ENCODE data around the gene TLR10. TPM values are rescaled to one million over a fixed set of nuclear protein-coding genes. Genes with fewer than 3 reads are reported as not detected.
"Not testable (repeated sequence)": the region's sequence is repeated elsewhere in the genome, so short reads cannot be mapped to it uniquely, and the experiment has no call there.

TLR10 gene
- total RNA-seq, 1 donor from 2014 or later = 0.59 TPM

DNA sequence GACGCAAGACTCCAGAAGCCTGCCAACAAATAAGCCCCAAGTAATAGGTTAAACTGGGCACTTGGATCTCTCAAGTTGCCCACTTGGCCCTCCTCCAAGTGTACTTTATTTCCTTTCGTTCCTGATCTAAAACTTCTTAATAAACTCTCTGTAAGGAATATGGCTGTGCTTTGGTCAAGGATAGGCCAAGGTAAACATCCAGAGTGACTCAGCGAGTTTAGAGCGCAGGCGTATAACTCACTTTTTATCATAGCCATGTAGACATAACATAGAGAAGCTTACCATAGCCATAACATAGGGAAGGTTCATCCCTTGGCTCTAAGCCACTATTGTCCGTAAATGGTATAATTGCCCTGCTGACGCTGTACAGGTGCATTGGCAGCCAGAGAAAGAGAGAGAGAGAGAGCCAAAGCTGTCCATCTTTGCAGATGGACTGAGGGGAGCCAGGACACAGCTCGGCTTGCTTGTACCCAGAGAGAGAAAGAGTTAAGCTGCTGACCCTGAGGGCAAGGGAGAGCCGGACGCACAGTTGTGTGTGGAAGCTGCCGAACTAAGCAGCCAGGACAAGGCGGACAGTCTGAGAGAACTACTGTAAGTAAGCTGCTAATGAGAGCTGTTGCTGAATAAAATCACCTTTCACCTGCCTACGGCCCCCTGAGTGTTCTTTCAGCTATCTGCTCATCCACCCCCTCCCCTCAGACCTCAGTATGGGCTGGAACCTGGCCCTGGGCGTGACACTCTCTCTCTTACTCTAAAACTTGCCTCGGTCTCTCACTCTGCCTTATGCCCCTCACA lies 20.0 kb upstream of the TLR10 start:
- no peak for DNase-seq

DNA sequence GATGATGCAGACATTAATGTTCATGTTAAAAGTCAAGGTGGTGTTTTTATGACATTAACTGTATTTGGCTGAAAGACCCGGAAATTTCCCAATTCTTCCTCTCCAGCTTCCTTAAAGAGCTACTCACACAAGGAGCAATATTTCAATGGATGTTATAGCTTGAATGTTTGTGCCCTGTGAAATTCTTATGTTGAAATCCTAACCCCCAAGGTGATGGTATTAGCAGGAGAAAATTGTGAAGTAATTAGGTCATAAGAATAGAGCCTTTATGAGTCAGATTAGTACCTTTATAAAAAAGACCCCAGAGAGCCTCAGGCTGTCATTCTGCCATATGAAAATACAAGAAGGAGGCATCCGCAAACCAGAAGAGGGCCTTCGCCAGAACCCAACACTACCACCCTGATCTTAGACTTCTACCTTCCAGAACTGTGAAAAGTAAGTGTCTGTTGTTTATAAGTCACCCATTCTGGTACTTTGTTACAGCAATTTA lies 18.2 kb upstream of the TLR10 start:
- DNase-seq = no peak

DNA sequence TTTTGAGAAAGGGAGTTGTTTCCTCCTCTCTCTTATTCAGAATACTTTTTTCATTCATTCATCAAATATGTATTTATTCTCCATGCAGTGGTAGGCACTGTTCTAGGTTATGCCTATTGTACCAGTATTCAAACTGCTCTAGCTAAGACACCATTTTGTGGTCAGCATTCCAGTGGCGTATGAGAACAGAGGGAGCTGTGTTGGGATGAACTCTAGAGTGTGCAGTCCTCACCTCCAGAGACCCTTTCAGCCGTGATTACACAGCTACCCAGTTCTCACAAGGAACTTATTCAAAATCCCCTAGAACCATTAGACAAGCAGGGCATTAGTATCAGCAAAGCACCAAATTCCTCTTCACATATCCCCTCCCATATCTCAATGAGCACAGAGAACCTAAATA lies 17.6 kb upstream of the TLR10 start:
- DNase-seq = no peak

DNA sequence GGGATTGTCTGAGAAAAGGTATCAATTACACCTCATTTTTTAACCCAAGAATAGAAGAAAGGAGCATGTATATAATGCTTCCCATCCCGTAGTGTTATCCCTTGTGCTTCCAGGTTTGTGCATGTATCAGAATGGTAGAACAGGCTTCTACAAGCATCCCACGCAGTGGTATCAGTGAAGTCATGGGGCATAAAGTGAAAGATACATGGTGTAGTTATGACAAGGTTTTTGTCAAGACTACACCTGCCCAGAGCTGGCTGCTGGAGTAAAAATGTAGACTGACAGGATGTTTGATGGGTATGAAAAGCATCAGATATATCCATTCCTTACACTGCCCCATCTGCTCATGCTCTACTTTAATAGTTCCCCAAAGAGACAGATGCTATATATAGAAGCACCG lies 12.3 kb upstream of the TLR10 start:
- DNase-seq = no peak

DNA sequence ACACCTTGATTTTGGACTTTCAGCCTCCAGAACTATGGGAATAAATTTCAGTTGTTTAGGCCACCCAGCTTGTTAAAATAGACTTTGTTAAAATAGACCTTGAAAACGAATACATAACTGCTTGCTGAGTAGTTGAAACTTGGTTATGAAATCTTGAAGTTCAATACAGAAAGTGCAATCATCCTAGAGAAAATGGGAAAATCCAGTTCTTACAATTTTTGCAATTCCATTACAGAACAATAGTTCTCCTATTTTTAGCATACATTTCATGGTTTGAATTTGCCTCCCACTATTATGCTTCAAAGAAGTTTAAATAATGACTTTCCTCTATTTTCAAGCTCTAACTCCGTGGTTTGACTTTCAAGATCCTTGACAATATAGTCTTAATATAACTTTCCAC lies 11.3 kb upstream of the TLR10 start:
- no peak for DNase-seq

DNA sequence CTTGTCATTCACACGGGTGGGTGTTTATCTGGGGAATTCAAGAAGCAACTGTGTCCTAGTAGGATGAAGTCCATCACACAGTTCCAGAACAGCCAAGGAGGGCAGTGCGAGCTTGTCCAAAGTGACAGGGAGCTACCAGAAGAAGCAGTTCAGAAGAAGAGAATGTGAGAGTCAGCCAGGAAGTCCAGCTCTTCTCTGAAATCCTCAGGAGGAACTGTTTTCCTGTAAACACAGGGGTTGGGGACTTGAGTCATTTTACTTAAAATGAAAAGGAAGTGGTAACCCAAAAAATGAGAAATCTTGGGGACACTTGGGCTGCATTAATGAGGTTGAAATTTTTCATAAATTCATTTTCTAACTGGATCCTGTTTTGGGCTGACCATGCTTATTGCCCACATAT lies 8.2 kb upstream of the TLR10 start:
- DNase-seq = no peak

DNA sequence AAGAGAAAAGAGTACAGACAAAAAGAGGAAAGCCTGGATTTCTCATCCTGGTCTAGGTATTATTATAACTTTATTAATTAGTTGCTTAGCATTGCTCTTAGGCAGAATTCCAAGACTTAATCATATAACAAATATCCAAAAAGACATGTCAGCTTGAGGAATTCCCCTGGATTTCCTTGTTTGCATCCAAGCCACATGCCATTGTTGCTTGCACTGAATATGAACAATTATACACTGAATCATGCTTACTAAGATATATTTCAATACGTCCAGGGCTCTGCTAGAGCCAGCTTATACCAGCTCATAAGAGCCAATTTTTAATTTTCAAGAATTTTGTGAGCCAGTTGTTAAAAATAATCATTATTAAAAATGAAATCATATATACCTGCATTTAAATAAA lies 5.5 kb upstream of the TLR10 start:
- no peak for DNase-seq

DNA sequence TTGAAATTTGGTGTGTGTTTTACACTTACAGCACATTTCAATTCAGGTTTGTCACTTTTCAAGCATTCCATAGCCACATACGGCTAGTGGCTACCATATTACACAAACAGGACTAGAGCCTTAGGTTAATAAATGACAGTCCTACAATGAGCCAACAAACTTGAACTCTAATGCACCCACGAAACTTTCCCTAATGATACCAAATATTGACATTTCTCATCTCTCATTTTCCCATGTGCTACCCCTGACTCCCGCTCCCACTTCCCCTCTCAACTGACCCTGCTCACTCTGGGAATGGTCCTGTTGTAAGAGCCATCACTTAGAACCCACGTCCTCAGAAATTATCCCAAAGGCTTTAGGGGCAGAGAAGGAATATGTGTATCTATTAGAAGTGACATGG lies 4.9 kb upstream of the TLR10 start:
- DNase-seq = no peak

DNA sequence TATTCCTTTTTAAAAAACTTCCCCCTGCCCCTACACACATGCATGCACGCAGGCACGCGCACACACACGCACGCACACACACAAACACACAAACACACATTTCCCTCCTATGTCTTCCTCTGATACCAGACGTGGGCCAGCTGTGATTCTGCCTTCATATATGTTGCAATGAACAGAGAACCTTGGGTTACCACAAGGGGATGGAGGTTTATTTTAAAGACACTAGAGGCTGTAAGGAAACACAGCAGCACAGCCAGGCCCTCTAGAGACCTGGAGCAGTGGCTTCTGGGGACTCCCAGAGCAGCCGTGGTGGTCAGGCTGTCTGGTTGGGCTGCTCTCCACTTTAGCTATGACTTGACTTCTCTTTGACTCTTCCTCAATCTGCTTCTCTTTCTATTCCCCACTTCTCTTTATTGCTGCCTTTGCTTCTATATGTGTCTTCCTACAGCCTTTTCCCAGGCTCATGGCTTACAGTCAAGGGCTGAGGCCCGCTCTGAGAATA lies 3.2 kb upstream of the TLR10 start:
- DNase-seq = no peak

DNA sequence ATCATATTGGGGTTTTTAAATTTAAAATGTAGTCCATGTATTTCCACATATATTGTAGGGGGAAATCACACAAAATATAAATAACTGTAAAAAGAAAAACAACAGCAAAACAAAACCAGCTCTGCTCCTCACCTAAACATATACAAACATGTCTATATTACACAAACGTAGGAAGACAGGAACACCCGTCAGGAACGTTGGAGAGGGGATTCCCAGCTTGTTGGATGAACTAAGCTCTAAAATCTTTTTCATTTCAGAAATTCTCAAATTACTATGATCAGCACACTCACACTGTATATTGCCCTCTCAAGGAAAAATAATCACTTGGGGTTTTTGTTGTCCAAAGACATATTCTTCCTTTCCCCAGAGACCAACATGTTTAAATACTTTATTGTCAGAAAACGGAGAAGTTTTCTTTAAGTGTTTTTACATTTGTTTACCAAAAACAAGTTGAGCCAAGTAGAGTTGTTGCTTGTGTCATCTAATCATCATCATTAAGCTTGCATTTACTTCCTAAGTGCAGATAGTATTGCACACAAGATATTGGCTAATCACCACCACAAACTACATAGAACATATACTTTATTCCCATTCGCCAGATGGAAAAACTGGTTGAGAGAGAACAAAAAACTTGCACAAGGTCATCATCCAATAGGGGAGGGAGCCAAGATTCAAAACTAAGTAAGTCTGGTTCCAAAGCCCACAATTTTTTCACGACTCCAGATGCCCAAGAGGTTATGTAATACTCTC lies 2.4 kb upstream of the TLR10 start:
- DNase-seq = no peak

DNA sequence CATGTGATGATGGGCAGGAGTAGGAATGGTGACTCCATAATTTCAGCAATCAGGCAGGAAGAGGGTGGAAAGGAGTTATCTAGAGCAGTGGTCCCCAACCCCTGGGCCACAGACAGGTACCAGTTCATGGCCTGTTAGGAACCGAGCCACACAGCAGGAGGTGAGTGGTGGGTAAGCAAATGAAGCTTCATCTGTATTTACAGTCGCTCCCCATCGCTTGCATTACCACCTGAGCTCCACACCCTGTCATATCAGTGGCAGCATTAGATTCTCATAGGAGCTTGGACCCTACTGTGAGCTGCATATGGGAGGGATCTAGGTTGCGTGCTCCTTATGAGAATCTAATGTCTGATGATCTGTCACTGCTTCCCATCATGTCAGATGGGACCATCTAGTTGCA lies 1.4 kb upstream of the TLR10 start:
- no peak for DNase-seq

DNA sequence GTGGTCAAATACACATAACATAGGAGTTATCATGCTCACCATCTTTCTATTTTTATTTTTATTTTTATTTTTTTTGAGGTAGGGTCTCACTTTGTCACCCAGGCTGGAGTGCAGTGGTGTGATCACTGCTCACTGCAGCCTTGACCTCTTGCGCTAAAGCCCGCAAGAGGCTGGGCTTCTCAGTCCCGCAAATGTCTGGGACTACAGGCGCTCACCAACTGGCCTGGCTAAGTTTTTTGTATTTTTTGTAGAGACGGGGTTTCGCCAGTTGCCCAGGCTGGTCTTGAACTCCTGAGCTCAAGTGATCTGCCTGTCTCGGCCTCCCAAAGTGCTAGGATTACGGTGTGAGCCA lies 295 bp upstream of the TLR10 start:
- DNase-seq = no peak

DNA sequence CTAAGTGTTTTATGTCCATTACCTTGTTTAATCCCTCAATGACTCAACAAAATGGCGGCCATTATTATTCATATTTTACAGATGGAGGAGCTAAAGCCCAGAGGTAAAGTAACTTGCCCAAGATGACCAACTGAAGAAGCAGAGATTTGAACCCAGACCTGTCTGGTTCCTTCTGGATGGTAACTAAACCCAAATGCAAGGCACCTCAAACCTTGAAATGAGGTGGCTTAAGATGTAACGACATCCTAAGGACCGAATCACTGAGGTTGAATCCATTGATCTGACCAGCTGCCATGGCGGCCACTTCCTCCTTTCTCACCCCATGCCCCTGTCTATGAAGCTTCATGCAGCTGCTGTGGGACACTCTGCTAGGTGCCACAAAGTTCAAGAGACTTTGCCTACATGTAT lies 932 bp downstream of the TLR10 start:
- DNase-seq = no peak

DNA sequence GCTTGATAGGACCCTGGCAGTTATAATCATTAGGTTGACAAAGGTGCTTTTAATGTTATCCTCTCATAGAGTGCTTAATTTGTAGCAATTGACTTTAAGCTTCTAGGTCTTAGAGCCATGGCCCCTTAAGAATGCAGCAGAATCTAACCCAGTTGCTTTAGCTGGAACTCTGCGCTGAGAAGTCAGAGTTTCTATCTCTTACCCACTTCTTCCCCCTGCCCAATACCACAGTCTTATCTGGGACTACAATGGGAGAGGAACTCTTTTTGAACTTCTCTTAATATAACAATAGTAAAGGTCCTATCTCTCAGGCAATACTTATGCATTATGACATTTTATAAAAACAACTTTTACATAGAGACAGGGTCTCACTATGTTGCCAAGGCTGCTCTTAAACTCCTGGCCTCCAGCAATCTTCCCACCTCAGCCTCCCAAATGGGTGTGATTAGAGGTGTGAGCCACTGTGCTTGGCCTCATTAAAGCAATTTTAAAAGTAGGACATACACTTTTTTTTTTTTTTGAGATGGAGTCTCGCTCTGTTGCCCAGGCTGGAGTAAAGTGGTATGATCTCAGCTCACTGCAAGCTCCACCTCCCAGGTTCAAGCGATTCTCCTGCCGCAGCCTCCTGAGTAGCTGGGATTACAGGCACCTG lies 1.8 kb downstream of the TLR10 start:
- no peak for DNase-seq

DNA sequence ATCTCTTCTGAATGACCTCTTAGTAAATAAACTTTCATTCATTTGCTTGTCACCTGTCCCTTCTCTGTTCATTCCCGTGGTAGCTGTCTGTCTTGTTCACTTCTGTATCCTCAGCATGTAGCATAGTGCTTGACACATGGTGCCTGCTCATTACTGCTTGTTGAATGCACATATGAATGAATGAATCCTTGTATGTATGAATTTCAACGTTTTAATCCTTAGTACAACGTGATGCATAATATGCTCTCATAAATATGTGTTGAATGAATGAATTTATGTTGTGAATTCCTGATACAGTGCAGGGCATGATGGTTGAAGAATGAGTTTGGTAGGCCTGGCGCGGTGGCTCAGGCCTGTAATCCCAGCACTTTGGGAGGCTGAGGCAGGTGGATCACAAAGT lies 3.0 kb downstream of the TLR10 start:
- DNase-seq = no peak

DNA sequence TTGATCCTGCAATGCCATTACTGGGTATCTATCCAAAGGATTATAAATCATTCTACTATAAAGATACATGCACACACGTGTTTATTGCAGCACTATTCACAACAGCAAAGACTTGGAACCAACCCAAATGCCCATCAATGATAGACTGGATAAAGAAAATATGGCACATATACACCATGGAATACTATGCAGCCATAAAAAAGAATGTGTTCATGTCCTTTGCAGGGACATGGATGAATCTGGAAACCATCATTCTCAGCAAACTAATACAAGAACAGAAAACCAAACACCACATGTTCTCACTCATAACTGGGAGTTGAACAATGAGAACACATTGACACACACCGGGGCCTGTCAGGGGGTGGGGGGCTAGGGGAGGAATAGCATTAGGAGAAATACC lies 4.9 kb downstream of the TLR10 start:
- not testable (repeated sequence) for DNase-seq

DNA sequence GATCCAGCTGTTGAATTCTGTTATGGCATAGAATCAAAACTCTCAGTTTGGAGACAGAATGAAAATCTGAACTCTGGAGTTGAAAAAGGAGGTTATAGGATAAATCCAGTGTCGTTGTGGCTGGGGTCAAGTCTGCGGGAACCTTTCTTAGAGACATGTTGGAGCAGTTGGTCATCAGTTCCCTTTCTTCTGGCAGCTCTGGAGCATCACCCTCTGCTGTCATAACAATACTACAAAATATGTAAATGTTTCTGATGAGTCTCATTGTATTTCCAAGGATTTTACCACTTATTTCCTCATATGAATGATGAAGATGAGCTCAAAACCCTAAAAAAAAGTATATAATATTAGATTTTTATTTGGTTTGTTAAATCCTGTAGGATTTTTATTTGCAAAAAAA lies 7.5 kb downstream of the TLR10 start:
- no peak for DNase-seq

DNA sequence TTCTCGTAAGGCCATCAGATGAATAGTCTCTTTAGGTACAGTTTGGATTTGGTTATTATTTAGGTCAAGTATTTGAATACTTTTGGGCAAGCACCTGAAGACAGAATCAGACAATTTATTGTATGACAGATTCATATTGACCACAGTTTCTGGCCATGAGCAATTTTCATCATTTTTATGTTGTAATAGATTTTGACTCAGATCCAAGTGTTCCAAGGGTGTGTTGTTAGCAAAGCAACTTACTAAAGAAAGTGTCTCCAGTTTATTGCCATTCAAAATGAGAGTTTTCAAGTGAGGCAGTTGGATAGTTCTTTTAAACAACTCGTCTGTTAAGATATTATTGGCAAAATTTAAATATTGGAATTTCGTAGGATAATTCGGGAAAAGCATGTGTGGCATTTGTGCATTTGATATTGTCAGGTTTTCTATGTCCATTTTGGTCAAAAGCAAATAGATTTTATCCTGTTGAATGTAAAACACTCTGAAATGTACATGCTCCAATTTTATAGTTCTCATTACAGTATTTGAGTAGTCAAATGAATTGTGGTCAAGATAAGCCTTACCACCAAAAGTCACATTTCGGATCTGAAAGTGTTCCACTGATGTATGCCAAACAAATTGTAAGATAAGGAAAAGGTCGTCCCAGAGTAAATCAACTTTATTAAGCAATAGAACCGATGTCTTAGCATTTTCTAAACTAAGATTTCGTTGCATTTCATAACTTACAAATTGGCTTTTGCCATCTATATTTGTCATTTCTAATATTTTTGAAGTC lies 8.4 kb downstream of the TLR10 start:
- no peak for DNase-seq

DNA sequence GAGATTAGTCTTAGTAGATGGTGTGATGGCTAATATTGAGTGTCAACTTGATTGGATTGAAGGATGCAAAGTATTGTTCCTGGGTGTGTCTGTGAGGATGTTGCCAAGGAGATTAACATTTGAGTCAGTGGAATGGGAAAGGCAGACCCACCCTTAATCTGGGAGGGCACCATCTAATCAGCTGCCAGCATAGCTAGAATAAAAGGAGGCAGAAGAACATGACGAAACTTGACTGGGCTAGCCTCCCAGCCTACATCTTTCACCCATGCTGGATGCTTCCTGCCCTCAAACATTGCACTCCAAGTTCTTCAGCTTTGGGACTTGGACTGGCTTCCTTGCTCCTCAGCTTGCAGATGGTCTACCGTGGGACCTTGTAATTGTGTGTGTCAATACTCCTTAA lies 12.5 kb downstream of the TLR10 start:
- not testable (repeated sequence) for DNase-seq

DNA sequence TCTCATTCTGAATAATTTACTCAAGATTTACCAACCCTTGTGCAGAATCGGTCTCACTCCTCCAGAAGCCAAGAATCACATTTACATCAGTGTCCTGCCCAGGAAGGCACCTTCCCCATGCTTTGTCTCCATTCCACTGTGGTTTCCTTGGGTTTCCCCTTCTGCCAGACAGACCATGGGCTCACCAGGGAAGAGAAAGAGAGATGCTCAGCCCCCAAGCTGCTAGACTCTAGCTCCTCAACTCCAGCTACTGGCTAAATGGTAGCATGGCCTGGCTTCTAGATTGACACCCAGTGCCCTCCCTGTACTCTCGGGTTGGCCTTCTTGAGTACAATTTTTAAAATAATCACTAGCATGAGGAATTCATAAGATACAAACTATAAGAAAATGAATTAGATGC lies 12.9 kb downstream of the TLR10 start:
- no peak for DNase-seq

DNA sequence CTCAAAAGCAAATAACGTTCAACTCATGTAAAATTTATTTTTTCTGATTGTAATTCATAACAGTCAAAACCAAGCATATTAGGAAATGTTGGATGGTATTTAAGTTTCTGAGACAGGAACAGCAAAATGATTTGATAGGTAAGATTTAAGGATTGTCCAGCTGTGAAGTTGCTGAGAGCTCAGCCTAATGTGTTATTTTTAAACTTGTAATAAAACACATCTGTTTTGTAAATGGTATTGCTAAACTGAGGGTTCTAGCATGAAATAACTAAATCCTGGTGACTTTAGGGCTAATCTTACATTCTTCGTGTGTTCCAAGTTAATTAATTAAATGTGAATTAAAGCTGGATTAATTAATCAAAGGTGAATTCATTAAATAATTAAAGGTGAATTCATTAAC lies 13.3 kb downstream of the TLR10 start:
- DNase-seq = no peak

DNA sequence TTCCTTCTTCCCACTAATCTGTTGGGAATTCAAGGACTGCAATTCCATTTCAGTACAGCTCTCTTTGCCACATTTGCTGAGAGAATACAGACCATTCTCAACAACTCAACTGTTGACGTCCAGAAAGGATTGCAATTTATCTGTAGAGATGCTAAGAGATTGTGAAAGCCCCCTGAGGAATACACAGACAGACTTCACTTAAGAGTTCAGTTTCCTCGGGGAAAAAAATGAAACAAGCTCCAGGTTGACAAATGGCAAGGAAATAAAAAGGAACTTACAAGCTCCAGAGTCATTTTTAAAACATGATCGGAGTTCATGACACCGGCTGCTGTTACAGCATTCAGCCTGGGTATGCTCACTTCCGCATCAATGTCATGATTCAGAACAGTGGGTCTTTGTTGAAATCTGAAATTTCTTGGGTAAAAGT lies 13.8 kb downstream of the TLR10 start:
- DNase-seq = no peak
